ENCODE results near the gene DPF1.

- TF ChIP-seq EZH2 (optimal IDR thresholded peaks at IDR 0.05; ENCODE audit: low read depth, low read length) (no peak), CTCF (IDR thresholded peaks at IDR 0.05; ENCODE audit: low read length) (no peak)
Measured at GRCh38 chr19:38211766-38212165, 12.3 kb downstream of the DPF1 start.
